ENCODE results near the gene GABRR3. TPM values are rescaled to one million over a fixed set of nuclear protein-coding genes. Genes with fewer than 3 reads are reported as not detected.

The GABRR3 gene
- total RNA-seq, 1 donor from 2014 or later, result not detected

DNA sequence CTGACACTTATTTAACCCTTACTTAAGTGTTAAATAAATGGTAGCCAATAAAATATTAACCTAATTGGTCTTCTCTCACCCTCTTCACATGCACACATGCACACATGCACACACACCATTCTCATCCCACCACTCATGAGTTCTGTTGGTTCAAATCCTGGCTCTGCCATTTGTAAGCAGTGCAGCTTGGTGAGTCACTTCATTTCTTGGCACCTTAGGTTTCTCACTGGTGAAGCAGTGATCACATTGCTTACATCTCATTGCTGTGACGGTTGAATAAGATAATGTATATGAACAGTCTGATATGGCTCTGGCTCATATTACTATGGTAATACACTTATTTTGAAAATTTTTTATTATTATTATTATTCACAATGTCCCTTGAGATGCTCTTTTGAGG, 96.7 kb downstream of the GABRR3 start:
- Histone ChIP-seq H3K4me3 (no peak overlapping the region), H3K9me3 (no peaks in the 10 kb centered on the region), H3K36me3 (peaks cover 79% of the 10 kb centered on the region), H3K27me3 (ENCODE audit: low read depth) (no peaks in the 10 kb centered on the region), H3K27ac (no peak overlapping the region), H3K4me1 (no peaks in the 10 kb centered on the region)
- intact Hi-C loops (cut with DNase I), result no loop called here
- ATAC-seq (no peak), DNase-seq (no peak)
- TF ChIP-seq, protein P1, sequence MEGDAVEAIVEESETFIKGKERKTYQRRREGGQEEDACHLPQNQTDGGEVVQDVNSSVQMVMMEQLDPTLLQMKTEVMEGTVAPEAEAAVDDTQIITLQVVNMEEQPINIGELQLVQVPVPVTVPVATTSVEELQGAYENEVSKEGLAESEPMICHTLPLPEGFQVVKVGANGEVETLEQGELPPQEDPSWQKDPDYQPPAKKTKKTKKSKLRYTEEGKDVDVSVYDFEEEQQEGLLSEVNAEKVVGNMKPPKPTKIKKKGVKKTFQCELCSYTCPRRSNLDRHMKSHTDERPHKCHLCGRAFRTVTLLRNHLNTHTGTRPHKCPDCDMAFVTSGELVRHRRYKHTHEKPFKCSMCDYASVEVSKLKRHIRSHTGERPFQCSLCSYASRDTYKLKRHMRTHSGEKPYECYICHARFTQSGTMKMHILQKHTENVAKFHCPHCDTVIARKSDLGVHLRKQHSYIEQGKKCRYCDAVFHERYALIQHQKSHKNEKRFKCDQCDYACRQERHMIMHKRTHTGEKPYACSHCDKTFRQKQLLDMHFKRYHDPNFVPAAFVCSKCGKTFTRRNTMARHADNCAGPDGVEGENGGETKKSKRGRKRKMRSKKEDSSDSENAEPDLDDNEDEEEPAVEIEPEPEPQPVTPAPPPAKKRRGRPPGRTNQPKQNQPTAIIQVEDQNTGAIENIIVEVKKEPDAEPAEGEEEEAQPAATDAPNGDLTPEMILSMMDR (IDR thresholded peaks at IDR 0.05), result no peak

DNA sequence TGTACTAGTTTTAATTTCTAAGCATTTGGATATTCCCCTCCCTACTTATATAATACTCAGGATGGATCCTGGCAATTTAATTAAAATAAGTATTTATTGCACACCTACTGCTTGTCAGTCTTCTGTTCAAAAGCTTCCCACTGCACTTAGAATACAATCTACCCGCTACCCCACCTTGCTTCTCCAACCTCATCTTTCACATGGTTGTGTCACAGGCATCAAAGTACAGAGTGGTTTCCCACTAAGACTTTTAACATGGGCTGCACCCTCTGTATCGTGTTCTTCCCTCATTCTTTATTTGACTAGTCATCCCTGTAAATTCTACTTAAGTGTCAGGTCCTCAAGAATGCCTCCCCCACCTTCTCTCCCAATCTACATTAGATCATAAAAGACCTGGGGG, 97.9 kb downstream of the GABRR3 start:
- intact Hi-C loops (cut with DNase I), result no loop called here
- Histone ChIP-seq H3K27me3 (ENCODE audit: low read depth) (no peaks in the 10 kb centered on the region), H3K36me3 (peaks cover 77% of the 10 kb centered on the region), H3K4me1 (no peaks in the 10 kb centered on the region), H3K4me3 (no peak overlapping the region), H3K27ac (no peak overlapping the region), H3K9me3 (no peaks in the 10 kb centered on the region)
- no peak for ATAC-seq
- DNase-seq, result no peak
- TF ChIP-seq, protein P1 (IDR thresholded peaks at IDR 0.05), result no peak

- Histone ChIP-seq H3K27ac (no peak overlapping the region), H3K36me3 (peaks cover 67% of the 10 kb centered on the region), H3K4me3 (no peak overlapping the region), H3K4me1 (no peaks in the 10 kb centered on the region), H3K27me3 (ENCODE audit: low read depth) (no peaks in the 10 kb centered on the region), H3K9me3 (no peaks in the 10 kb centered on the region)
- DNase-seq (no peak), ATAC-seq (no peak)
- TF ChIP-seq, protein P1 (IDR thresholded peaks at IDR 0.05), result no peak
- intact Hi-C loops (cut with DNase I), result no loop called here
Observed at GRCh38 chr3:97935842-97936241, 99.3 kb downstream of the GABRR3 start.

Other genes with a start within 250 kb of the GABRR3 start
- gene CRYBG3, start 213.3 kb downstream of the GABRR3 start, total RNA-seq, result 30.1 TPM
- 20.5 TPM for gene RIOX2, start 62.9 kb downstream of the GABRR3 start, total RNA-seq
- not detected for gene OR5AC2, start 51.9 kb upstream of the GABRR3 start, total RNA-seq
- gene OR5H1, start 95.4 kb upstream of the GABRR3 start, total RNA-seq, result not detected
- gene OR5H14, start 112.2 kb upstream of the GABRR3 start, total RNA-seq, result not detected
- not detected for gene OR5H15, start 131.4 kb upstream of the GABRR3 start, total RNA-seq
- not detected for gene OR5H6, start 228.9 kb upstream of the GABRR3 start, total RNA-seq
- not detected for gene OR5H2, start 247.2 kb upstream of the GABRR3 start, total RNA-seq